ENCODE results near the gene SATB2.

The SATB2 gene

DNA sequence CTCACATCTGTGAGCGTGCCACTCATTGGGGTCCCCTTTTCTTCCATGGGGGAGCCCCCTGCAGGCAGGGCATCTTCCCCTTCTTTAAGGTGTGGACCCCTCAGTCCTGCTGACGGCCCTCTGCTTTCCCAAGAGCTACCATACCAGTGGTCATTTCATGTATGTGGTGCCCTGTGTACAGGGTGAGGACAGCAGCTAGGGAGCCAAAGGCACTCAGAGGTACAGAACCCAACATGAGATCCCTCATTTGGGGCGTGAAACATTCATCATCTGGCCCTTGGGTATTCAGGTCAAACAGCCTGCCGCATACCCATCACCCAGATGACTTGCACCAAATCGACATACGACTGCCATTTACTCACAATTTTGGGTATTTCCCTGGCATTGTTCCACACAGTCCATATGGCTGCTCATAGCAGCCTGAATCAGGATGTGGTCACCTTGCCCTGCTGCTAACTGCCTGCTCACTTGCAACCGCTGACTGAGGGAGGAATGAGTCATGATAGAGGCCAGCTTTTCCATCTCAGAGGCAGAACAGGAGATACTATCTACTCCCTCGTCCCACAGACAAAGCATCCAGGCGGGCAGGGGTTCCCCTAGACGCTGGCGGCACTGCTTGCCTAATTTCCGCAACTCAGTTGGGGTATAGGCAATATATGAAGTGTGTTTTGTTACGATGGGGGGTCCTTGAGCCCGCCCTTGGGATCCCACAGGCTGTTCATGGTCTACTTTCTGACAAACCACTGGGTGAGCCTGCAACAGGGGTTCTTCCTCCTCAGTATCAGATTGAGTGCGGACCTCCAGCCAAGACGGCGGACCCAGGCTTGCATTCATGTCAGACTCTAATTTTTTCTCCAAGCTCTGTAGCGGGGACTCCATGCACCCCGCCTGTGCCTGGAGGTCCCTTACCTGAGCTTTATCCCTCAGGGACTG is 228.6 kb downstream of the SATB2 start:
- no peak for DNase-seq

DNA sequence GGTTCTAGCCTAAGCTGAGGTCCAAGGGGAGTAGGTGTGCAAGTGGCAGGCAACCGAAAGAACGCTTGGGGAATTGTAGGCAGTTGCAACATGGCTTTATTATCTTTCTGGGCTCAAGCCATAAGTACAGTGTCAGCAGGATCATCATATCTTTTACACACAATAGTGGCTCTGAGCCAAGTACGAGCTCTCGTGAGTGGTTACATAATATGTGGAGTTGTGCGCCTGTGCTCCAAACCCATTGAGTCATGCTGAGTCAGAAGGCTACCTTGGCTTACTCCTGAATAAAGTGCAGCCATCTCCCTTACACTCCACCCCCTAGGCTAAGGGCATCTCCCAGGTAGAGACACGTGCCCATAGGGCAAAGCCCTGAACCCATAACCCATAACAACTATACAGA is 233.9 kb downstream of the SATB2 start:
- DNase-seq: no peak

DNA sequence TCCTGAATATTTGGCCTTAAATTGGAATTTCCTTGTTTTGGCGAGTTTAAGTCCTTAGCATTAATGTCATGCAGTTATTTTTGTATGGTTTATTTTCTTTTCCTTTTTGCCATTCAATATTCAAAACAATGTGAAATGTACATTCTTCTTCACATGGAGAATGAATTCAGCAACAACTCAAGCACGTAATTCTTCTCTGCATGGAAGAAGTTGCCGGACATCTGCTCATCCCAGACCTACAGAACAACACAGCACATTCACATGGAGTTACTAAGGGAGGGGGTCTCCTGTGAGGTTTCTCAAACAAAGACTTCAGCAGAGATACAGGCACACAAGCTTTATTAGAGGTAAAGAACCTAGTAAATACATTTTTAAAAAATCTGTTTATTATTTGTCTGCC is 236.8 kb downstream of the SATB2 start:
- no peak for DNase-seq

DNA sequence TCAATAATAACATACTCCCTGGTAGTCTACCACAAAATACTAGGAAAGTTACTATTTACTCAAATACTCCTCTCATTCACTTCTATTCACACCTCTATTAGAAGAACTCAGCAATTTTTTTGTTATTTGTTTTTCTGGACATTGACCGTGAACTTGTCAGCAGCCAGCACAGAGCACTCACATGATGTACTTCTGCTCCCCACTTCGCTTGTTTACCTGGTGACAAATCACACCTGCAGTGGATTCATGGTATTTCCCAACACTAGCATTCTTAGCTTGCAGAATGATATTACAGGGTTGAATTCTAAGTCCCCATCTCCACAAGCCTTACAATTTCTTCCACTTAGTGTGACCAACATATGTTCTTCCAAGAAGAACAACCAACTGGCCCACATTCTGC is 238.2 kb downstream of the SATB2 start:
- no peak for DNase-seq
